Measurements from ENCODE around the gene CPA5. TPM values are rescaled to one million over a fixed set of nuclear protein-coding genes. Genes with fewer than 3 reads are reported as not detected.

Gene CPA5
- total and polyA plus RNA-seq, 8 donors = 0.09 to 0.35 (median 0.20) TPM; not detected in 4

DNA sequence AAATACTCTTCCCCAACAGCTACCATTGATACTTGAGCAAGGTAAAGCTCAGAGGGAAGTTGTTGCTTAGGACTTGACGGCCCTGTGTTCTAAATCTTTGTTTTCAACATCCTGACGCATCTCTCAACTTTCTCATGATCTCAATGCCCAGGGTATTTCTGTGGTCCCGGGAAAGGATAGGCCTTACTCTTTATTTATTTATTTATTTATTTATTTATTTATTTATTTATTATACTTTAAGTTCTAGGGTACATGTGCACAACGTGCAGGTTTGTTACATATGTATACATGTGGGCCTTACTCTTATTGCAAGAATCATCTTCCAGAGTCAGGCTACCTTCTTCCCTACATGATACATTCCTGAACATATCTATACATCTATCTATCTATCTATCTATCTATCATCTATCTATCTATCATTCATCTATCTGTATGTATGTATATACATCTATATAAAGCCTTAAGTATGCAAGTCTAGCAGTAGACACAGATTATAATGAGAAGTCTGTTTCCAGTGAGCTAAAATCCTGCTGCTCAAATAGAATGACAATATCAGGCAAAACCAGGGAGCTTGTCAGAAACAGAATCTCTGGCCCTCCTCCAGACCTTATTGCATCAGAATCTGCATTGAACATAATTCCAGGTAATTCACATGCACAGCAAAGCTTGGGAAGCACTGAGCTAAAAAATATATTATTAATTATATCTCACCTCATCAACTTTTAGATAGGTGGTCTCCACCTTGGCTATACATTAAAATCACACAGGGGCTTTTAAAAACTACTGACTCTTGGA is 12.2 kb upstream of the CPA5 start:
- FAIRE-seq = no peak
- H3K27ac ChIP-seq = no peak overlapping the region
- intact Hi-C loops (cut with DNase I) = no loop called here
- H3K4me3 ChIP-seq = no peak overlapping the region
- ATAC-seq = peak in 2 of 4 donors; percentile 10 to 30
- TF ChIP-seq, protein P1, sequence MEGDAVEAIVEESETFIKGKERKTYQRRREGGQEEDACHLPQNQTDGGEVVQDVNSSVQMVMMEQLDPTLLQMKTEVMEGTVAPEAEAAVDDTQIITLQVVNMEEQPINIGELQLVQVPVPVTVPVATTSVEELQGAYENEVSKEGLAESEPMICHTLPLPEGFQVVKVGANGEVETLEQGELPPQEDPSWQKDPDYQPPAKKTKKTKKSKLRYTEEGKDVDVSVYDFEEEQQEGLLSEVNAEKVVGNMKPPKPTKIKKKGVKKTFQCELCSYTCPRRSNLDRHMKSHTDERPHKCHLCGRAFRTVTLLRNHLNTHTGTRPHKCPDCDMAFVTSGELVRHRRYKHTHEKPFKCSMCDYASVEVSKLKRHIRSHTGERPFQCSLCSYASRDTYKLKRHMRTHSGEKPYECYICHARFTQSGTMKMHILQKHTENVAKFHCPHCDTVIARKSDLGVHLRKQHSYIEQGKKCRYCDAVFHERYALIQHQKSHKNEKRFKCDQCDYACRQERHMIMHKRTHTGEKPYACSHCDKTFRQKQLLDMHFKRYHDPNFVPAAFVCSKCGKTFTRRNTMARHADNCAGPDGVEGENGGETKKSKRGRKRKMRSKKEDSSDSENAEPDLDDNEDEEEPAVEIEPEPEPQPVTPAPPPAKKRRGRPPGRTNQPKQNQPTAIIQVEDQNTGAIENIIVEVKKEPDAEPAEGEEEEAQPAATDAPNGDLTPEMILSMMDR (IDR thresholded peaks at IDR 0.05) = no peak
- H3K4me1 ChIP-seq = peaks cover 0 to 5% (median 0%) of the 10 kb centered on the region in 3 donors
- H3K36me3 ChIP-seq = no peaks in the 10 kb centered on the region
- H3K27me3 ChIP-seq = no peaks in the 10 kb centered on the region
- WGBS, 2 donors = 93 to 94% methylated on average over 4 of the region's 4 CpGs
- no peaks in the 10 kb centered on the region for H3K9me3 ChIP-seq
- DNase-seq = peak in 1 of 6 donors; percentile 31

DNA sequence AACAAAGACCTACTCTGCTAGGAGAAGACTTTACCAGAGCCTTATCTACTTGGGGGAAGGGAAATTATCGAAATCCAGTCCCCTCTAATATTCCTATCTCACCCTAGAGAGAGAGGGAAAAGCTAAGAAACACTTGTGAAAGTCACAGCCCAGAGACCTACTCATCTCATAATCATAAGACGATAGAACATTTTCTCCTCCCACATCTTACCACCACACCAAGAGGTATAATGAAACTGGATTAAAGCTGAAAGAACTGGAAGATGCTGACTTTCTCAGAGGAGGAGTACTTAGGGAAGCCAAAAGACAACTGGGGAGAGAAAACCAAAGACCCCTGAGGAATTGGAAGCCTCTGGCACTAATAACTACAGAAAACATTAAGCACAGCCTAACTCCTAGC is 10.8 kb upstream of the CPA5 start:
- Histone ChIP-seq H3K27ac (no peak overlapping the region), H3K9me3 (no peaks in the 10 kb centered on the region), H3K4me3 (no peak overlapping the region), H3K27me3 (no peaks in the 10 kb centered on the region), H3K4me1 (peaks cover 0 to 5% (median 0%) of the 10 kb centered on the region in 3 donors), H3K36me3 (no peaks in the 10 kb centered on the region)
- intact Hi-C loops (cut with DNase I) = no loop called here
- FAIRE-seq (no peak), DNase-seq (no peak), ATAC-seq (peak in 1 of 4 donors; percentile 14)
- TF ChIP-seq, protein P1 (IDR thresholded peaks at IDR 0.05) = no peak
- 89 to 91% methylated on average over 2 of the region's 2 CpGs for WGBS, 2 donors

DNA sequence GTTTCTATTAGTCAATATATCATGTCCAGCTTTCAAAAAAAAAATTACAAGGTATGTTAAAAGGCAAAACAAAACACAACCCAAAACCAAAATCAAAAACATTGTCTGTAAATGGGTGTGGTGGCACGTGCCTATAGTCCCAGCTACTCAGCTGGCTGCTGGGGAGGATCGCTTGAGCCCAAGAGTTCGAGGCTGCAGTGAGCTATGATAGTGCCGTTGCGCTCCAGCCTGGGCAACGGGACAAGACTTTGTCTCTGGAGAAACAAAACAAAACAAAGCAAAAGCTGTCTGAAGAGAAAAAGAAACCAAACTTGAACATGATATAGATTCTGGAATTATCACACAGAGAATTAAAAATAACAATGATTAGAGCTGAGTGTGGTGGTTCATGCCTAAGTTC is 10.3 kb upstream of the CPA5 start:
- TF ChIP-seq, protein P1 (IDR thresholded peaks at IDR 0.05) = no peak
- DNase-seq (no peak), ATAC-seq (peak; percentile 39 to 55 (median 44)), FAIRE-seq (no peak)
- Histone ChIP-seq H3K36me3 (no peaks in the 10 kb centered on the region), H3K4me1 (peaks cover 0 to 5% (median 0%) of the 10 kb centered on the region in 3 donors), H3K27me3 (no peaks in the 10 kb centered on the region), H3K9me3 (no peaks in the 10 kb centered on the region), H3K27ac (no peak overlapping the region), H3K4me3 (no peak overlapping the region)
- intact Hi-C loops (cut with DNase I) = no loop called here
- 60% methylated on average over 6 of the region's 6 CpGs for WGBS, 2 donors

DNA sequence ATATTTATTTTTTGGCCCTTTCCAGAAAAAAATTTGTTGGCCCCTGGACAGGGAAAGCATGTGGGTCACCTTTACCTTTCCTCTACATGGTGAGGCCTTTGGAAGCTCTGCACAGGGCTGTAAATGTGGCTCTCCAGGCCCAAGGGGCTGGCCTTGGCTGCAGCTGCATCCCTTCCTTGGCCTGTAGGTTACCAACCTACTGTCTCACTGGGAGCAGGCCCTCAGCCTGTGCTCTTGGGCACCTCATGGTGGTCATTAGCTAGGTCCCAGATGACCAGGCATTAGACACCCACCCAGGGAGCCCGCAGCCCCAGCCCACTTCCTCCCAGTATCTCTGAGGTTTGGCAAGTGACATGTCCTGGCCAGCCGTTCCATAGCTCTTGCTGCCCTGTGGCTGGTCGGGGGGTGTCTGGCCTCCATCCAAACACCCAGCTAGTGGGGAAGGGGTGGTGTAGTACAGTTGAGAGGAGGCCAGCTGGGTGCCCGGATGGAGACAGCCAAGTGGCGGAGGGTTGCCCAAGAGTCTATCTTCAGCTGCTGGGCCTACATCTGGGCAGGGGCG is 7.1 kb upstream of the CPA5 start:
- intact Hi-C loops (cut with DNase I) = no loop called here
- peak in 1 of 4 donors; percentile 46 for ATAC-seq
- no peaks in the 10 kb centered on the region for H3K36me3 ChIP-seq
- H3K27me3 ChIP-seq = no peaks in the 10 kb centered on the region
- DNase-seq = peak in 2 of 6 donors; percentile 46 to 62
- H3K27ac ChIP-seq = no peak overlapping the region
- no peak overlapping the region for H3K4me3 ChIP-seq
- peaks cover 0 to 5% (median 0%) of the 10 kb centered on the region in 3 donors for H3K4me1 ChIP-seq
- H3K9me3 ChIP-seq = no peaks in the 10 kb centered on the region
- FAIRE-seq = no peak
- TF ChIP-seq, protein P1 (IDR thresholded peaks at IDR 0.05) = no peak
- WGBS, 2 donors = 82% methylated on average over 6 of the region's 6 CpGs

DNA sequence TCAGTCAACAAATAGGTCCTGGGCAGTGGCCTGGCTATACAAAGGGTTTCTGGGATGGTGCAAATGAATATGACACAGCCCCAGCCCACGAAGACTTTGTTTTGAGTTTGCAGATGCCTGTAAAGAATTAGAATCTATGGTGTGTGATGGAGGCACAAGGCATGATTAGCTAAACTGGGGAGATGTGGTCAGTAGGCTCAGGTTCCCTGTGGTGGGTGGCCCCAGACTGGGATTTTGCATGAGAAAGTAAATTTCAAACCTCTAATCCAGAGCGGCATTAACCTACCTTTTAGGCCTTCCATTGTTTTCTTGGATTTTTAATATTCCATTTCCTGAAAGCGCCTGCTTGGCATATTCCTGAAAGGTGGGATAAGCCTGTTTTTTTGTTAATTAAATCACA is 6.4 kb upstream of the CPA5 start:
- H3K4me3 ChIP-seq = no peak overlapping the region
- no peak overlapping the region for H3K27ac ChIP-seq
- no peaks in the 10 kb centered on the region for H3K27me3 ChIP-seq
- WGBS, 2 donors = 95 to 97% methylated on average over 3 of the region's 3 CpGs
- intact Hi-C loops (cut with DNase I) = no loop called here
- H3K9me3 ChIP-seq = no peaks in the 10 kb centered on the region
- no peak for DNase-seq
- TF ChIP-seq, protein P1 (IDR thresholded peaks at IDR 0.05) = no peak
- FAIRE-seq = no peak
- peaks cover 0 to 5% (median 0%) of the 10 kb centered on the region in 3 donors for H3K4me1 ChIP-seq
- ATAC-seq = no peak
- H3K36me3 ChIP-seq = no peaks in the 10 kb centered on the region

All from pancreas (tissue), 10 donors.